GM18519 (cell line): Measurements from ENCODE around the gene MYBBP1A.

Source experiments
- ATAC-seq: cut with Tn5 transposase; IDR thresholded peaks from one replicate; pipeline ENCODE4 v1.9.1; 2021; ENCODE audit warnings: mild to moderate bottlenecking, moderate library complexity; ENCODE audit not compliant: unreplicated experiment, low FRiP score

Gene MYBBP1A

GRCh38 chr17:4537451-4538235 lies 17.5 kb downstream of the MYBBP1A start:
- no peak for ATAC-seq

GRCh38 chr17:4536742-4537411 lies 18.3 kb downstream of the MYBBP1A start:
- ATAC-seq, result no peak

GRCh38 chr17:4536259-4536741 lies 18.9 kb downstream of the MYBBP1A start:
- ATAC-seq, result no peak

- no peak for ATAC-seq
Observed at GRCh38 chr17:4535667-4536258, 19.4 kb downstream of the MYBBP1A start.

- no peak for ATAC-seq
Observed at GRCh38 chr17:4534928-4535666, 20.1 kb downstream of the MYBBP1A start.

GRCh38 chr17:4534515-4534914 lies 20.7 kb downstream of the MYBBP1A start:
- ATAC-seq, result no peak

- ATAC-seq, result no peak
Observed at GRCh38 chr17:4533523-4534504, 21.4 kb downstream of the MYBBP1A start.

GRCh38 chr17:4532860-4533522 lies 22.2 kb downstream of the MYBBP1A start:
- no peak for ATAC-seq

- no peak for ATAC-seq
Observed at GRCh38 chr17:4531988-4532736, 23.0 kb downstream of the MYBBP1A start.

- ATAC-seq, result no peak
Observed at GRCh38 chr17:4530799-4531730, 24.1 kb downstream of the MYBBP1A start.

- no peak for ATAC-seq
Observed at GRCh38 chr17:4529533-4530152, 25.5 kb downstream of the MYBBP1A start.

GRCh38 chr17:4527566-4528125 lies 27.5 kb downstream of the MYBBP1A start:
- no peak for ATAC-seq

GRCh38 chr17:4527134-4527533 lies 28.1 kb downstream of the MYBBP1A start:
- no peak for ATAC-seq

- no peak for ATAC-seq
Observed at GRCh38 chr17:4525691-4526397, 29.3 kb downstream of the MYBBP1A start.

GRCh38 chr17:4523946-4524345 lies 31.2 kb downstream of the MYBBP1A start:
- no peak for ATAC-seq

- no peak for ATAC-seq
Observed at GRCh38 chr17:4522661-4523060, 32.5 kb downstream of the MYBBP1A start.
